ENCODE results near the gene PCLAF.

GRCh38 chr15:64398575-64398974 is 17.3 kb upstream of the PCLAF start:
- no peak for TF ChIP-seq CTCF (IDR thresholded peaks at IDR 0.05)
- TF ChIP-seq POLR2A (IDR thresholded peaks at IDR 0.05) = no peak
